Measurements from ENCODE around the gene CEP126.

CEP126 gene

DNA sequence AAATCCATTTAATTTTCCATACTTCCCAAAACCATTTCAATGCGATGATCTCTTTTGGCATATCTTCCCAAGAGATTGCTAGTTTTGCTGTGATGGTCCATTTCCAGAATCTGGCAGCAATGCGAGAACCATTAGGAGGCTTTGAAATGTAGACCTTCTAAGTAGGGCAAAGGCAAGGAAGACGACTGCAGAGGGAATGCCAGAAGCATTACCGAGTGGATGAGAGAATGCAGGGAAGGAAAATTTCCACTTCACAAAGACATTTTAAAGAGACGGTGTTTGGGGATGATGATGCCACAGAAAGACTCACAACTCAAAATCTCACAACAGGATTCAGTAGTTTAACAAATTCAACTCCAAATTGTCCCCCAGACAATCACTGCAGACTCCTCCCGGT, 471 bp upstream of the CEP126 start:
- H3K36me3 ChIP-seq (ENCODE audit: control insufficient read depth, insufficient read depth, low read length): no peaks in the 10 kb centered on the region
- H3K4me1 ChIP-seq: no peaks in the 10 kb centered on the region
- peak overlapping the region; percentile 79 for H3K4me2 ChIP-seq (ENCODE audit: low read length)
- H3K4me3 ChIP-seq (ENCODE audit: low read depth, low read length): peak overlapping the region; percentile 68
- no peaks in the 10 kb centered on the region for H3K9me3 ChIP-seq (ENCODE audit: control insufficient read depth, low read length)
- H3K9ac ChIP-seq: no peak overlapping the region
- peak overlapping the region; percentile 87 for H2AFZ ChIP-seq
- TF ChIP-seq, protein P1, sequence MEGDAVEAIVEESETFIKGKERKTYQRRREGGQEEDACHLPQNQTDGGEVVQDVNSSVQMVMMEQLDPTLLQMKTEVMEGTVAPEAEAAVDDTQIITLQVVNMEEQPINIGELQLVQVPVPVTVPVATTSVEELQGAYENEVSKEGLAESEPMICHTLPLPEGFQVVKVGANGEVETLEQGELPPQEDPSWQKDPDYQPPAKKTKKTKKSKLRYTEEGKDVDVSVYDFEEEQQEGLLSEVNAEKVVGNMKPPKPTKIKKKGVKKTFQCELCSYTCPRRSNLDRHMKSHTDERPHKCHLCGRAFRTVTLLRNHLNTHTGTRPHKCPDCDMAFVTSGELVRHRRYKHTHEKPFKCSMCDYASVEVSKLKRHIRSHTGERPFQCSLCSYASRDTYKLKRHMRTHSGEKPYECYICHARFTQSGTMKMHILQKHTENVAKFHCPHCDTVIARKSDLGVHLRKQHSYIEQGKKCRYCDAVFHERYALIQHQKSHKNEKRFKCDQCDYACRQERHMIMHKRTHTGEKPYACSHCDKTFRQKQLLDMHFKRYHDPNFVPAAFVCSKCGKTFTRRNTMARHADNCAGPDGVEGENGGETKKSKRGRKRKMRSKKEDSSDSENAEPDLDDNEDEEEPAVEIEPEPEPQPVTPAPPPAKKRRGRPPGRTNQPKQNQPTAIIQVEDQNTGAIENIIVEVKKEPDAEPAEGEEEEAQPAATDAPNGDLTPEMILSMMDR (IDR thresholded peaks at IDR 0.05): no peak
- no peaks in the 10 kb centered on the region for H3K79me2 ChIP-seq
- no peaks in the 10 kb centered on the region for H3K27me3 ChIP-seq (ENCODE audit: control insufficient read depth, insufficient read depth, low read length)
- H3K27ac ChIP-seq: peak overlapping the region; percentile 82

DNA sequence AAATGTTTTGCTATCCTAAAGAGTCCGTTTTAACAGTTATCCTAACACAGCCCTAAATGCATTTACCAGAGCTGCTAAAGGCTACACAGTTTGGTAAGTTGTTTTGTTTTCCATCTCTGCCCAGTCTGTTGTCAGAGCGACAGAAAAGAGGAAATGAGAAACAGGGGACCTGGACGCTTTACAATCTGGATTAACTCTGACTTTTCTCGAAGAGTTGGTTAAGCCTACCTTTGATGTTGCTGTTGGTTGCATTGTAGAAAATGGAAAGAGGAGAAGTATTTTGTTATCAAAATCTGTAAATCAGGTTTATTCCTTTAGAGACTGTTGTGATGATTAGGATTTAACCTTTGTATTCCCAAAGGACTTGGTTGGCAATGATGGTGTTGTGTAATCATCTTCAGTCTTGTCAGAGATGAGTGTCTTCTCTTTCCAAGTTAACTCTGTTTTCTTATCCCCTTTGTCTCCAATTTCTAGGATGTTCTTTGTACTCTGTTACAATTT, 1.0 kb downstream of the CEP126 start:
- Histone ChIP-seq H3K36me3 (ENCODE audit: control insufficient read depth, insufficient read depth, low read length) (no peaks in the 10 kb centered on the region), H3K4me1 (no peaks in the 10 kb centered on the region), H3K27ac (peak overlapping the region; percentile 82), H2AFZ (peak overlapping the region; percentile 87), H3K4me3 (ENCODE audit: low read depth, low read length) (peak overlapping the region; percentile 68), H3K27me3 (ENCODE audit: control insufficient read depth, insufficient read depth, low read length) (no peaks in the 10 kb centered on the region), H3K9ac (no peak overlapping the region), H3K4me2 (ENCODE audit: low read length) (peak overlapping the region; percentile 79), H3K79me2 (no peaks in the 10 kb centered on the region), H3K9me3 (ENCODE audit: control insufficient read depth, low read length) (no peaks in the 10 kb centered on the region)
- TF ChIP-seq, protein P1 (IDR thresholded peaks at IDR 0.05): no peak

DNA sequence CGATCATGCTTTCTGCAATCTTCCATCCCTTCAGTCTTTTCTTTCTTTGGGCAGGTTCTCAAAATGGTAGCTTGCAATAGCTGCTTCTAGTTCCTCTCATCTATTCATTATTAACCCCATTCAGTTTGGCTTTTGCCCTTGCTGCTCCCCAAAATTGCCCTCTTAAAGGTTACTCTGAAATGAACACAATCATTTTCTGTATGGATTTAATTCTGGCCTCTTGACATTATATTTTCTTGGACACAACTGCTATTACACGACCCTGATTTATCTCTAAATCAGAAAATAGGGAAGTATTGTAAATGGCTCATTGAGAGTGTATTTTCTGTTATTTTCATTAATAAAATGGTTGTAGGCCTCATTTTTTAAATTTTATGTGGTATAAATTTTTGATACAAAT, 1.6 kb downstream of the CEP126 start, which contains the start of gene ANGPTL5:
Gene ANGPTL5 (minus strand): TSS at position 101 of the 400 bp plus-strand sequence. CDS start 8,613 bp downstream, outside the sequence.
- Histone ChIP-seq H2AFZ (peak within 1 kb of the TSS; percentile 87), H3K27ac (peak within 1 kb of the TSS; percentile 82), H3K4me2 (ENCODE audit: low read length) (peak within 1 kb of the TSS; percentile 79), H3K9ac (peak within 1 kb of the TSS; percentile 14), H3K4me1 (no peaks in the 10 kb centered on the region), H3K36me3 (ENCODE audit: control insufficient read depth, insufficient read depth, low read length) (no peaks in the 10 kb centered on the region), H3K9me3 (ENCODE audit: control insufficient read depth, low read length) (no peaks in the 10 kb centered on the region), H3K79me2 (no peaks in the 10 kb centered on the region), H3K27me3 (ENCODE audit: control insufficient read depth, insufficient read depth, low read length) (no peaks in the 10 kb centered on the region), H3K4me3 (ENCODE audit: low read depth, low read length) (peak within 1 kb of the TSS; percentile 68)
- TF ChIP-seq, protein P1 (IDR thresholded peaks at IDR 0.05): no peak

DNA sequence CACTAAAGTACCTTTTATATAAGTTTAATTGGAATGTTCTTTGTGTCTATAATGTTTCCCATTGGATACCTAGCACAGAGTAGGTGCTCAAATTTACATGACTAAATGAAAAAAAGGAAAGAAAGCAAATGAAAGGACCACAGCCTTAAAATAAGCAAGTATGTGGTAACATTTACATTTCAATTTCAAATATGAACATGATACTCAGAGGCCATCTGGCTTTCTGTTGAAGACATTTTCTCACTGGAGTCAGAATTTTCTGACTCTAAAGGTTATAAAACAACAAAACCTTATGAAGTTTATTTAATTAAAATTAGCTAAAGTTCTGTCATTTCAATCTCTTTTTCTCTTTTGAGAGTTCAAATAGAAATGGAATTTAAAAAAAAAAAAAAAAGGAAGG, 2.4 kb downstream of the CEP126 start:
- Histone ChIP-seq H3K4me3 (ENCODE audit: low read depth, low read length) (no peak overlapping the region), H3K36me3 (ENCODE audit: control insufficient read depth, insufficient read depth, low read length) (no peaks in the 10 kb centered on the region), H3K9ac (no peak overlapping the region), H3K27me3 (ENCODE audit: control insufficient read depth, insufficient read depth, low read length) (no peaks in the 10 kb centered on the region), H3K4me1 (no peaks in the 10 kb centered on the region), H3K9me3 (ENCODE audit: control insufficient read depth, low read length) (no peaks in the 10 kb centered on the region), H3K27ac (no peak overlapping the region), H2AFZ (no peak overlapping the region), H3K79me2 (no peaks in the 10 kb centered on the region), H3K4me2 (ENCODE audit: low read length) (no peak overlapping the region)
- TF ChIP-seq, protein P1 (IDR thresholded peaks at IDR 0.05): no peak

DNA sequence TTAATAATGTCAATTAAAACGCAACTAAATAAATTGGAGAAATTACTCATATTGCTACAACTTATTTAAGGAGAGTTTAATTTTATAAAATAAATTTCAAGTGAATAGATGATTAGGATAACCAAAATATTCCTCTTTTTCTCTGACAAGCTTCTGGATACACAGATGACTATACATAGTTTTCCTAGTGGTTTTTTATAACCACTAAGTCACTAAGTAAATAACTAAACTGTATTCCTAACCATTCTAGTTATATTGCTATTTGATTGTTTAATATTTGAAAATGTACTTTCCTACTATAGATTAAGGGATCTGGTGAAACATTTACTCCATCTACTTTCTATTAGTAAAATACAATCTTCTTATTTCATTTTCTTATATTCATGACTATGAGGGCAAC, 6.2 kb downstream of the CEP126 start:
- no peak overlapping the region for H3K4me2 ChIP-seq (ENCODE audit: low read length)
- no peaks in the 10 kb centered on the region for H3K4me1 ChIP-seq
- no peak overlapping the region for H3K27ac ChIP-seq
- no peaks in the 10 kb centered on the region for H3K79me2 ChIP-seq
- no peaks in the 10 kb centered on the region for H3K27me3 ChIP-seq (ENCODE audit: control insufficient read depth, insufficient read depth, low read length)
- no peaks in the 10 kb centered on the region for H3K9me3 ChIP-seq (ENCODE audit: control insufficient read depth, low read length)
- no peak overlapping the region for H2AFZ ChIP-seq
- no peak overlapping the region for H3K4me3 ChIP-seq (ENCODE audit: low read depth, low read length)
- H3K36me3 ChIP-seq (ENCODE audit: control insufficient read depth, insufficient read depth, low read length): no peaks in the 10 kb centered on the region
- TF ChIP-seq, protein P1 (IDR thresholded peaks at IDR 0.05): no peak
- H3K9ac ChIP-seq: no peak overlapping the region

Measured in parathyroid adenoma (tissue), 2 donors.